Natural killer cell (primary cell): ENCODE results near the gene GMPS. TPM values are rescaled to one million over a fixed set of nuclear protein-coding genes. Genes with fewer than 3 reads are reported as not detected.

Experiments used
- ATAC-seq, 3 donors: fragments of 150-1000 bp in 2 of 3; fragments of 200-7000 bp in 1 of 3; cut with Tn5 transposase; 1 replicate in 1 of 3; 2 replicates in 2 of 3; pipeline ENCODE4 v1.10.0; 2021; ENCODE audit warnings: mild to moderate bottlenecking in 2 of 3, moderate library complexity in 2 of 3
- DNase-seq, 2 donors: peaks; one replicate each; pipeline versions ENCODE4 v3.0.0 to v3.0.0-alpha.2; 2013 to 2021; ENCODE audit warnings: mixed read lengths in 1 of 2
- H3K27ac ChIP-seq: one replicate; pipeline ENCODE4 v1.5.1; 2013; ENCODE audit warnings: mild to moderate bottlenecking, low read length
- H3K27me3 ChIP-seq: one replicate; pipeline ENCODE4 v1.6.1; 2013; ENCODE audit warnings: low read length; ENCODE audit not compliant: control insufficient read depth, insufficient read depth
- H3K36me3 ChIP-seq: one replicate; pipeline ENCODE4 v1.6.1; 2013; ENCODE audit warnings: low read length; ENCODE audit not compliant: control insufficient read depth, insufficient read depth
- H3K4me1 ChIP-seq: one replicate; pipeline ENCODE4 v1.6.1; 2013; ENCODE audit warnings: low read length; ENCODE audit not compliant: control insufficient read depth, insufficient read depth
- H3K4me3 ChIP-seq: one replicate; pipeline ENCODE4 v1.5.1; 2013; ENCODE audit warnings: low read length
- H3K9me3 ChIP-seq: one replicate; pipeline ENCODE4 v1.6.1; 2013; ENCODE audit warnings: low read length; ENCODE audit not compliant: control insufficient read depth, insufficient read depth
- H3K27ac Mint-ChIP-seq, 2 donors: one replicate each; pipeline ENCODE4 v1.8.0; 2022; ENCODE audit warnings: mild to moderate bottlenecking in 2 of 2, mixed read lengths in 2 of 2, moderate library complexity in 1 of 2
- H3K27me3 Mint-ChIP-seq, 2 donors: one replicate each; pipeline ENCODE4 v1.8.0; 2022; ENCODE audit warnings: low read depth in 2 of 2, mixed read lengths in 2 of 2
- H3K36me3 Mint-ChIP-seq: one replicate; pipeline ENCODE4 v1.8.0; 2022; ENCODE audit warnings: mixed read lengths
- H3K4me1 Mint-ChIP-seq, 2 donors: one replicate each; pipeline ENCODE4 v1.8.0; 2022; ENCODE audit warnings: mixed read lengths in 2 of 2
- H3K4me3 Mint-ChIP-seq: one replicate; pipeline ENCODE4 v1.8.0; 2022; ENCODE audit warnings: mild to moderate bottlenecking, moderate library complexity, mixed read lengths
- H3K9me3 Mint-ChIP-seq, 2 donors: one replicate each; pipeline ENCODE4 v1.8.0; 2022; ENCODE audit warnings: mixed read lengths in 2 of 2
- WGBS: methylation state at CpG from one replicate; pipeline ENCODE4 v1.1.7; 2013; ENCODE audit warnings: missing lambda C conversion rate; ENCODE audit not compliant: insufficient coverage; 5-methylcytosine and 5-hydroxymethylcytosine counted together
- intact Hi-C: fragments of 100-400 bp; cut with micrococcal nuclease; formaldehyde crosslinking; loops from one replicate; pipeline ENCODE4 v1.14.2; 2022
- total RNA-seq, 4 donors: library from RNA; stranded (reverse); fragments of 120-200 nt in 1 of 4; gene quantifications; one replicate each; pipeline versions ENCODE4 v1.2.3 to v1.2.4, GENCODE V29; 2013 to 2022
- TF ChIP-seq, protein P1 (sequence below): fragments of 200-600 bp; IDR thresholded peaks from one replicate; pipeline ENCODE4 v1.8.0; 2022; ENCODE audit warnings: antibody characterized with exemption

The GMPS gene
- total RNA-seq, 3 donors from 2014 or later (not counting 1 experiment from before 2014, with no cell fraction given) = 36.7 to 49.7 (median 45.4) TPM

DNA sequence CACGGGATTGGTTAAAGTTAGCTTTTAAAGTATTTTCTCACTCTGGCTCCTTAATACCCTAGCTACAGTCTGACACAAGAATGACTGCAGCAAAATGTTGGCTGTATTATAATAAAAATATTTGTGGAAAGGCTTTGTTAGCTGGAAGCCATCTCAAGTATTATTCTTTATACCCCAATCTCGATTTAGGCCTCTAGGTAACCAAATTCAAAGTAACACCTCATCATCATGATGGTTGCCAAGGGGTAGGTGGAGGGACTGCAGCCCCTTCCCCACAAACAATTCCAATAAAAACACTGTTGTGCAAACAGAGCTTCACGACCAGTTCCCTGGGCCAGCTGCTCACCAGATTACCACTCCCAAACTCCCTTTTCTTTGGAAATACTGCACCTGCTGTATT, 759 bp upstream of the GMPS start:
- peaks cover 9% of the 10 kb centered on the region for H3K4me1 ChIP-seq
- no peaks in the 10 kb centered on the region for H3K27me3 ChIP-seq
- TF ChIP-seq, protein P1, sequence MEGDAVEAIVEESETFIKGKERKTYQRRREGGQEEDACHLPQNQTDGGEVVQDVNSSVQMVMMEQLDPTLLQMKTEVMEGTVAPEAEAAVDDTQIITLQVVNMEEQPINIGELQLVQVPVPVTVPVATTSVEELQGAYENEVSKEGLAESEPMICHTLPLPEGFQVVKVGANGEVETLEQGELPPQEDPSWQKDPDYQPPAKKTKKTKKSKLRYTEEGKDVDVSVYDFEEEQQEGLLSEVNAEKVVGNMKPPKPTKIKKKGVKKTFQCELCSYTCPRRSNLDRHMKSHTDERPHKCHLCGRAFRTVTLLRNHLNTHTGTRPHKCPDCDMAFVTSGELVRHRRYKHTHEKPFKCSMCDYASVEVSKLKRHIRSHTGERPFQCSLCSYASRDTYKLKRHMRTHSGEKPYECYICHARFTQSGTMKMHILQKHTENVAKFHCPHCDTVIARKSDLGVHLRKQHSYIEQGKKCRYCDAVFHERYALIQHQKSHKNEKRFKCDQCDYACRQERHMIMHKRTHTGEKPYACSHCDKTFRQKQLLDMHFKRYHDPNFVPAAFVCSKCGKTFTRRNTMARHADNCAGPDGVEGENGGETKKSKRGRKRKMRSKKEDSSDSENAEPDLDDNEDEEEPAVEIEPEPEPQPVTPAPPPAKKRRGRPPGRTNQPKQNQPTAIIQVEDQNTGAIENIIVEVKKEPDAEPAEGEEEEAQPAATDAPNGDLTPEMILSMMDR = no peak
- no peaks in the 10 kb centered on the region for H3K9me3 ChIP-seq
- H3K27me3 Mint-ChIP-seq = no peaks in the 10 kb centered on the region
- H3K4me3 ChIP-seq = peak overlapping the region; percentile 69
- WGBS = no CpG with 5 or more reads among the region's 3 CpGs
- H3K36me3 Mint-ChIP-seq = no peaks in the 10 kb centered on the region
- ATAC-seq = no peak
- H3K36me3 ChIP-seq = no peaks in the 10 kb centered on the region
- no peaks in the 10 kb centered on the region for H3K9me3 Mint-ChIP-seq
- H3K27ac ChIP-seq = peak overlapping the region; percentile 95
- DNase-seq = no peak
- H3K4me1 Mint-ChIP-seq = peaks cover 16 to 19% of the 10 kb centered on the region in 2 donors
- H3K4me3 Mint-ChIP-seq = peak overlapping the region; percentile 95
- peak overlapping the region; percentile 90 to 96 for H3K27ac Mint-ChIP-seq
- intact Hi-C loops = loop anchor here (1.0 to 10.0 kb wide), 5 partner anchors 15 to 805 kb away; partner anchors contain the start of genes C3orf33, PLCH1, SLC33A1 and SSR3

DNA sequence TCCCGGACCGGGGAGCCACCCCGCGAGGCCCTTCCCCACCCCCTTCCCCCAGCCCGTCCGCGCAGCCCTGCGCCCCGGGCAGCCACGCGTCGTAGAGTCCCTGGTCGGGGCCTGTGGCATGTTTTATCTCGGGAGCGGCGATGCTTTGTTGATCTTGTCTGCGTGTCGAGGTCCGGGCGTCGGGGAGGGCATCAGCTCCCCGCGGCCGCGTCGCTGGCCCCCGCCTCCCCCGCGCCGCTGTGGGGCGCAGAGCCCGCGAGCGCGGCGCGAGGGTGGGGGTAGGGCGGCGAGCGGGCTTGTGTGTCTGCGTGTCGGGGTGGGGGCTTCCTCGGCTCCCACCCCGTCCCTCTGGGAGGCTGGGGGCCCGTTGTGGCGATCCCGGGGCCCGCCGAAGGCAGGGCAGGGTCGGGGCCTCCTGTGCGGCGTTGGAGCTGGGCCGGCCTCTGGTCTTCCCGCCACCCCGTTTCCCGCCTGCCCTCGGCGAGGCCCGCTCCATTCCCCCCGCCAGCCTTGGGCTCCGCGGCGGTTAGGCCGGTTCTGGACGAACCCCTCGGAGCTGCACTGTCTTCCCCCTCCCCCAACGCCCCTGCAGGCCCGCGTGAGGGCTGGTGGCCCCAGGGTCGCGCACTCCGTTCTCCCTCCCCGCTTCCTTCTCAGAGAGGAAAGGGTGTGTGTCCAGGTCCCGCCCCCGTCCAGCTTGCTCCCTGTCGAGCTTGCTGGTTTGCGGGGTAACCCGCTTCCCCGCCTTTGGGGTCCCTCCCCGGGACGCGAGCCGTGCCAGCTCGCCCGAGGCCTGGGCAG, 695 bp downstream of the GMPS start:
- H3K27me3 ChIP-seq = no peaks in the 10 kb centered on the region
- peaks cover 25 to 28% of the 10 kb centered on the region in 2 donors for H3K4me1 Mint-ChIP-seq
- H3K4me3 Mint-ChIP-seq = peak overlapping the region; percentile 92
- ATAC-seq (peak; percentile 11 to 18 (median 12)), DNase-seq (peak; percentile 40 to 61)
- peaks cover 9% of the 10 kb centered on the region for H3K4me1 ChIP-seq
- H3K4me3 ChIP-seq = peak overlapping the region; percentile 92
- H3K27ac Mint-ChIP-seq = peak overlapping the region; percentile 57 to 96
- WGBS = under 1% methylated on average over 85 of the region's 85 CpGs
- TF ChIP-seq, protein P1 = no peak
- no peaks in the 10 kb centered on the region for H3K36me3 ChIP-seq
- H3K36me3 Mint-ChIP-seq = no peaks in the 10 kb centered on the region
- H3K9me3 ChIP-seq = no peaks in the 10 kb centered on the region
- H3K27me3 Mint-ChIP-seq = no peaks in the 10 kb centered on the region
- H3K27ac ChIP-seq = peak overlapping the region; percentile 86
- intact Hi-C loops = loop anchor here (1.0 to 10.0 kb wide), 5 partner anchors 17 to 804 kb away; partner anchors contain the start of genes C3orf33, PLCH1, SLC33A1 and SSR3
- no peaks in the 10 kb centered on the region for H3K9me3 Mint-ChIP-seq

DNA sequence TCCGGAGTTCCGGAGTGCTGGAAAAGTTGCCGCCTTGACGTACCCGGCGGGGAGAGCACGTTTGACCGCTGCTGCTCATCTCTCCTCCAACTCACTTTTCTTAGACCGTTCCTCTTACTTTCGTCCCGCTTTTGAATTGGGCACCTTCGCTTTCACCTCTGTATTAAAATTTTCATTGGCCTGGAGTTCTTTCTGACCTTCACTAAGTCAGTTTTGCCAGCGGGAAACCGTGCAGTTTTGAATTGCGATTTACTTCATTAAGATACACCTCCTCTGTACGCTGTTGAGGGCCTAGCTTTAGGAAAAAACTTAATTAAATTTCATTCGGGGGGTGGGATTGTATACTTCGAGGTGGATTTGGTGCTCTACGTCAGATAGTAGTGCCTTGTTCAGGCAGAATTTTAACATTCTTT, 1.3 kb downstream of the GMPS start:
- no peaks in the 10 kb centered on the region for H3K36me3 ChIP-seq
- peak in 1 of 2 donors; percentile 48 for DNase-seq
- peak overlapping the region; percentile 92 for H3K4me3 ChIP-seq
- TF ChIP-seq, protein P1 = no peak
- no peaks in the 10 kb centered on the region for H3K27me3 ChIP-seq
- H3K4me3 Mint-ChIP-seq = peak overlapping the region; percentile 92
- no peak for ATAC-seq
- H3K9me3 ChIP-seq = no peaks in the 10 kb centered on the region
- no peaks in the 10 kb centered on the region for H3K9me3 Mint-ChIP-seq
- under 1% methylated on average over 17 of the region's 19 CpGs for WGBS
- intact Hi-C loops = loop anchor here (2.0 to 10.0 kb wide), 4 partner anchors 65 to 803 kb away; partner anchors contain the start of genes C3orf33, PLCH1, SSR3 and TIPARP
- peaks cover 9% of the 10 kb centered on the region for H3K4me1 ChIP-seq
- H3K27ac Mint-ChIP-seq = peak overlapping the region; percentile 57 to 96
- peaks cover 28 to 31% of the 10 kb centered on the region in 2 donors for H3K4me1 Mint-ChIP-seq
- H3K27ac ChIP-seq = peak overlapping the region; percentile 86
- no peaks in the 10 kb centered on the region for H3K27me3 Mint-ChIP-seq
- H3K36me3 Mint-ChIP-seq = no peaks in the 10 kb centered on the region
